T-helper 17 cell (primary cell): ENCODE results near the gene NRN1. TPM values are rescaled to one million over a fixed set of nuclear protein-coding genes. Genes with fewer than 3 reads are reported as not detected.
"Not testable (repeated sequence)": the region's sequence is repeated elsewhere in the genome, so short reads cannot be mapped to it uniquely, and the experiment has no call there.

Source experiments
- ATAC-seq: fragments of 150-1000 bp; cut with Tn5 transposase; 2 replicates; pipeline ENCODE4 v1.10.0; 2021; ENCODE audit warnings: mild to moderate bottlenecking, moderate library complexity
- DNase-seq, 3 donors: peaks; one replicate each; pipeline versions ENCODE4 v3.0.0 to v3.0.0-alpha.2; 2020 to 2021
- H3K9me3 ChIP-seq: one replicate; pipeline ENCODE4 v1.7.0; 2013; ENCODE audit warnings: low read length, mild to moderate bottlenecking; ENCODE audit not compliant: control insufficient read depth, poor library complexity, severe bottlenecking
- H3K27ac Mint-ChIP-seq: one replicate; pipeline ENCODE4 v1.8.0; 2022; ENCODE audit warnings: mild to moderate bottlenecking, moderate library complexity, mixed read lengths
- H3K27me3 Mint-ChIP-seq: one replicate; pipeline ENCODE4 v1.8.0; 2022; ENCODE audit warnings: mixed read lengths
- H3K36me3 Mint-ChIP-seq: one replicate; pipeline ENCODE4 v1.8.0; 2022; ENCODE audit warnings: low read depth, mixed read lengths
- H3K4me1 Mint-ChIP-seq: one replicate; pipeline ENCODE4 v1.8.0; 2022; ENCODE audit warnings: mild to moderate bottlenecking, mixed read lengths
- H3K4me3 Mint-ChIP-seq: one replicate; pipeline ENCODE4 v1.8.0; 2022; ENCODE audit warnings: mild to moderate bottlenecking, moderate library complexity, mixed read lengths
- total RNA-seq, 4 donors: library from RNA in 2 of 4; stranded (reverse) in 2 of 4; gene quantifications; one replicate each; pipeline ENCODE4 v1.2.3 and lab custom pipeline; 2022 to 2026

Gene NRN1, protein sequence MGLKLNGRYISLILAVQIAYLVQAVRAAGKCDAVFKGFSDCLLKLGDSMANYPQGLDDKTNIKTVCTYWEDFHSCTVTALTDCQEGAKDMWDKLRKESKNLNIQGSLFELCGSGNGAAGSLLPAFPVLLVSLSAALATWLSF
- total RNA-seq = under 1 TPM in 1 of 2 donors, not detected in 1; 0.31 TPM
- total RNA-seq (lab: John Stamatoyannopoulos, UW) = 0.12 to 0.23 reads per million in 2 donors

DNA sequence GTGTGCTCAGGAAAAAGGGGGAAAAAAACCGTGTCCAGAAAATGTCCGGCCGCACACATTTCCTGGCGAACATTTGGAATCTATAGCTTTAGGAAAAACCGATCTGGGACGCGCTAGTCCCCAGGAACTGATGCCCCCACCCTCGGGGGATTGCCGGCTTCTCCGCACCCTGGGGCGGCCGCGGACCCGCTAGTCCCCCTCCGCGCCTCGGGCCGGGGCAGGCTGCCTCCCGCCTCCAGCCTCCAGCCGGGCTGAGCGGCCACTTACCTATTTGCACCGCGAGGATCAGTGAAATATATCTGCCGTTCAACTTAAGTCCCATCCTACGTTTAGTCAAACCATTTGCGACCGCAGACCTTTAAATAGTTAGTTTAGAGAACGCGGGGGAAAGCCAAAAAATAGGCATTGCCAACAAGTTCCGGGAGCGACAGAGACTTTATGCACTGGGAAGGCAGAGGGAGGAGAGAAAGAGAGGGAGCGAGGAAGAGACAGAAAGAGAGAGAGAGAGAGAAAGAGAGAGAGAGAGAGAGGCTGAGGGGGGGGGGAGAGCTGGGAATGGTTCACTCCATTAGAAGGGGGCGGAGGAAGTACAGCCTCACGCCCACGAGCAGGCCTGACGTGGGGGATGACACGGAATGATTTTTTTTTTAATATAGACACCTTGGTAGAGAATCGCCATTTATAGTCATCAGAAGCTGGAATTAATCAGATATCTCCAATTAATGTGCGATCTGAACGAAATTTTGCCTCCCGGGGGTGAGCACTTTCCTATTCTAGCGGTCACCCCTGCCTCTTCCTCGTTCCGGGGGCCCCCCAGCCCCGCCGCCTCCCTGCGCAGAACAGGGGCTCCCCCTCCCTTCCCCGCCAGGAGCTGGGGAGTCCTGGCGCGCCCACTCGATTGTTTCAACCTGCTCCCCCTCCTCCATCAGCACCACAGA, at the start of gene NRN1:
TSS of gene NRN1 (minus strand) at position 498 of the 938 bp plus-strand sequence. CDS start at position 322, 176 bp downstream.
- no peak for DNase-seq
- peaks cover 18% of the 10 kb centered on the region for H3K9me3 ChIP-seq
- Mint-ChIP-seq H3K27me3 (peaks cover 69% of the 10 kb centered on the region), H3K27ac (peak within 1 kb of the TSS; percentile 81), H3K4me3 (peak within 1 kb of the TSS; percentile 87), H3K4me1 (peaks cover 31% of the 10 kb centered on the region), H3K36me3 (peaks cover 5% of the 10 kb centered on the region)
- no peak for ATAC-seq

DNA sequence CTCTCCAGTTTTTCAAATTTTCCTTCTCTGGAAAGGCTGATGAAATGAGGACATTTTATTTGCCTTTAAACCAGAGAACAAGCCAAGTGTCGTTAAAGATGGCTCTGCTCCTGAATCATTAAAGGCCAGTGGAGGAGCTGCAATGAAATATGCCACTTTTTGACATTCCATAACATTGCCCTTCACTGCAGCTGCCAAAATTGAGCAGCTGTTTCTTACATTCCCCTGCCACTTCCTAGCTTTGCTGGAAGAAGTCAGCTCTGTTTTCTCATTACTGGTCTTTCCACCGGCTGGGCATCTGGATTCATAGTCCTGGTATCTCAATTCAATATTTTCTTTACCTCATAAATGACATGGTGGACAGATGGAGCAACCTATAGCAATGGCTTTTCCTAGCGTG, 45.5 kb upstream of the NRN1 start:
- Mint-ChIP-seq H3K4me3 (no peak overlapping the region), H3K36me3 (peaks cover 3% of the 10 kb centered on the region), H3K27ac (no peak overlapping the region), H3K4me1 (no peaks in the 10 kb centered on the region), H3K27me3 (peaks cover 68% of the 10 kb centered on the region)
- ATAC-seq (no peak), DNase-seq (no peak)
- H3K9me3 ChIP-seq = no peaks in the 10 kb centered on the region

DNA sequence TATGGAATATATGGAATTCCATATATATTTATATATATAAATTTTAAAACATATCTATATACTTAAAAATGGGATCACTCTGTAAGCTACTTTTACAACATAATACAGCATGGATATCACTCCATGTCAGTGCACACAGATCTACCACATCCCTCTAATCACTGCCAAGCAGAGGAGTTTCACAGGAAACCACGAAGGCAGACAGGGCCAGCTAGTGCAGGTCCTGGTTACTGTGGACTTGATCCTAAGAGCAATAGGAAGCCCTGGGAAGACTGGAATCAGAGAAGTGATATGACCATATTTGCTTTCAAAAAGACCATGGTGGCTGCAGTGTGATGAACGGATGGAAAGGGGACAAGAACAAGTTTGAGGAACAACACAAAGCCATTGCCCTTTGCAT, 40.0 kb upstream of the NRN1 start:
- no peak overlapping the region for H3K27ac Mint-ChIP-seq
- H3K4me3 Mint-ChIP-seq = no peak overlapping the region
- DNase-seq (no peak), ATAC-seq (no peak)
- H3K4me1 Mint-ChIP-seq = no peaks in the 10 kb centered on the region
- peaks cover 32% of the 10 kb centered on the region for H3K27me3 Mint-ChIP-seq
- H3K36me3 Mint-ChIP-seq = no peaks in the 10 kb centered on the region
- H3K9me3 ChIP-seq = no peaks in the 10 kb centered on the region

DNA sequence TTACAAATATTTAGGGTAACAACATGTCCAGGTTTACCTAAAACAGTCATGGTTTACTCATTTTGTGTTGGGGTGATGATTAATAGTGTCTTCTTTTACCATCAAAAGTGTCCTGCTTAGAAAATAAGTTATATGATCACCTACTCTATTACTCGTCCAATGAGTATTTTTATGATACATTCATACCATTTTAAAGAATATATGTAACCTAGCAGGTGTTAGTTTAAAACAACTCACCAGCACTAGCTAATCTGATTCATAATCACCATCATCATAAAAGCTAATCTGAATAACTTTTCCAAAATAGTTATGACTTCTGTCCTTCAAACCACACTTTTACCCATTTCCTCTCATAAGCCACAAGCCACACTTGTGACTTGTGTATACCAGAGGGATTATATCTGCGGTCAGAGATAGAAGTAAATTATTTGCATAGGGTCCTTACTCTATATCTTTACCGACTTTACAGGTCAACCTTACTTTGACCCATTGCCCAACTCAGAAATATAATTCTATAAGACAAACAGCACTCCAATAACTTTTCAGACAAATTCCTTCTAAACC, 33.3 kb upstream of the NRN1 start:
- Mint-ChIP-seq H3K4me3 (no peak overlapping the region), H3K27ac (no peak overlapping the region), H3K27me3 (peaks cover 30% of the 10 kb centered on the region), H3K36me3 (no peaks in the 10 kb centered on the region), H3K4me1 (no peaks in the 10 kb centered on the region)
- ATAC-seq (no peak), DNase-seq (no peak)
- H3K9me3 ChIP-seq = no peaks in the 10 kb centered on the region

DNA sequence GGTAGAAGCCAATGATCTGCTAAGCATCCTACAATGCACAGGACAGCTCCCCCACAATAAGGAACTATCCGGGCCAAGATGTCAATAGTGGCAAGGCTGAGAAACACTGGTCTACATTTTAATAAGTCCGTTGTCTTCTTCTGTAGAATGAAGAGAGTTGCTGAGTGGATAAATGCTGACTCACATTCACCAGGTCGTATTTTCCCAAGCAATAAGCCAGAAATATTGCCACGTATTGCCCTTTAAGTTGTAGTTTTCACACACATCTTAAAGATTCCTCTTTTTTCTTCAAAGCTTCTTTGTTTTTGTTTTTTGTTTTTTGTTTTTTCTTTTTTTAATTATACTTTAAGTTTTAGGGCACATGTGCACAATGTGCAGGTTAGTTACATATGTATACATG, 30.5 kb upstream of the NRN1 start:
- Mint-ChIP-seq H3K36me3 (peaks cover under 1% of the 10 kb centered on the region), H3K4me1 (no peaks in the 10 kb centered on the region), H3K27ac (no peak overlapping the region), H3K4me3 (no peak overlapping the region), H3K27me3 (peaks cover 25% of the 10 kb centered on the region)
- no peaks in the 10 kb centered on the region for H3K9me3 ChIP-seq
- ATAC-seq (no peak), DNase-seq (no peak)

DNA sequence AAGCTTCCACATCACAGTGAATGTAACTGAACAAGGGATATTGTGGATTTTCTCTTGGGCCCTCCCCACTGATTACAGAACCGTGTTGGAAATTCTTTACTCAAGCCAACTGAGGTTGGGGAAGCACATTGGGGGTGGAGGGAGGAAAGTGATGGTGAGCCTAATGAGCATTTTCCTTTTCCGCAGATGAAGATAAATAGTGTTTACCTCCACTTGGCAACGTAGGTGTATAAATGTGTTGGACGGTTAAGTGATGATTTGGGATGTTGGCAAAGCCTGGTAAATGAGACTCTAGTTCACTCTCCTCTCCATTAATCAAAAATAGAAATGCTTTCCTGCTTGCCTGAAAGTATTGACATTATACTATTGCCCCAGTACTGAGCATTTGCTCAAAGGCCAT, 27.1 kb upstream of the NRN1 start:
- Mint-ChIP-seq H3K27ac (no peak overlapping the region), H3K27me3 (peaks cover 37% of the 10 kb centered on the region), H3K4me1 (no peaks in the 10 kb centered on the region), H3K4me3 (no peak overlapping the region), H3K36me3 (peaks cover 2% of the 10 kb centered on the region)
- DNase-seq = no peak
- H3K9me3 ChIP-seq = no peaks in the 10 kb centered on the region
- no peak for ATAC-seq

DNA sequence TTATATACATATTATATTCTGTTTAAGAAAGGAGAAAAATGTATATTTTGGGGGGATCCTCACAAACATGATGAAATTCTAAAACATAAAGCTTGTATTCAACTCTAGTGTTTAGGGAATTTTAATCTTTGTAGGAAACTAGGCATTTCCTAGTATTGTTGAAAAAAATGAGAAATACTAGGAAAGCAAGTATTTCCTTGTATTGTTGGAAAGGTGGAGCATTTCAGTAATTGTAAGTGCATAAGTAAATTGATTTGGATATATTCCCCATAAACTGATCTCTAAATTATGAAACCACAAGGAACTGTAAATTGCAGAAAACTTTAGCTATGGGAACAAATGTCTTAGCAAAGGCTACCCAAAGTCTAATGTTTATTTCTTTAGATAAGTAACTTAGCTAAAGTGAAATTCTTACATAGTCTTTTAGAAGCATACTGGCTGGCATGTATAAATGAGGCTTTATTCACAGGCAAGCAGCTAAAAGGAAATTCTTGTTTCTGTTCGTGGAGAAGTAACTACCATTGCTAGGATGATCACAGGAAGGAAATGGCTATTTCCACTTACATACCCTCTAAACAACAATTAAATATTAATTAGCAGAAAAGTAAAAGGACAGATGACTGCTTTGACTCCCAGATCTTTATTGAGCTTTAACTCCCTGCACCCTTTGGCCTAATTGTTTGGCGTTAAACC, 19.9 kb upstream of the NRN1 start:
- ATAC-seq = no peak

DNA sequence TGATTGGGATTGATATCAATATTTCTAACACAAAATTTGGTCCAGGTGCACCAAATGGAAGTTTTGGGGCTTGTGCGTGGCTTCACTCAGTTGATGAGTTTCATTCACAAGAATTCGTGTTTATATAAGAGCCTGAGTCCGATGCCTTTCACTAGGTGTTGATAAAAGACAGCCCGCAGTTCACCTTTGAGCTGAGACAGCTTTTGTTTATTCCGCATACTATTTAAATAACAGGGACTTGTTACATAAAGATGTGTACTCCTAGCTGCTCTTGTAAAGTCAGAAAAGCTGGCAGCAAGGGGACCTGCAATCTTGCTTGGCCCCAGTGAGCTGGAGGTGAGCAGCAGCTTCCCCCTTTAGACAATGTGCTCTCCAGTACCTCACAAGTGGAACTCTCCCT, 19.0 kb upstream of the NRN1 start:
- Mint-ChIP-seq H3K4me3 (no peak overlapping the region), H3K27ac (no peak overlapping the region), H3K27me3 (peaks cover 71% of the 10 kb centered on the region), H3K36me3 (peaks cover 6% of the 10 kb centered on the region), H3K4me1 (no peaks in the 10 kb centered on the region)
- DNase-seq = no peak
- ATAC-seq = no peak
- H3K9me3 ChIP-seq = no peaks in the 10 kb centered on the region

More for the DNA sequence above, 19.9 kb upstream of the NRN1 start:
- DNase-seq = no peak
- H3K9me3 ChIP-seq = no peaks in the 10 kb centered on the region
- Mint-ChIP-seq H3K36me3 (peaks cover 6% of the 10 kb centered on the region), H3K27me3 (peaks cover 71% of the 10 kb centered on the region), H3K4me3 (no peak overlapping the region), H3K4me1 (no peaks in the 10 kb centered on the region), H3K27ac (no peak overlapping the region)

DNA sequence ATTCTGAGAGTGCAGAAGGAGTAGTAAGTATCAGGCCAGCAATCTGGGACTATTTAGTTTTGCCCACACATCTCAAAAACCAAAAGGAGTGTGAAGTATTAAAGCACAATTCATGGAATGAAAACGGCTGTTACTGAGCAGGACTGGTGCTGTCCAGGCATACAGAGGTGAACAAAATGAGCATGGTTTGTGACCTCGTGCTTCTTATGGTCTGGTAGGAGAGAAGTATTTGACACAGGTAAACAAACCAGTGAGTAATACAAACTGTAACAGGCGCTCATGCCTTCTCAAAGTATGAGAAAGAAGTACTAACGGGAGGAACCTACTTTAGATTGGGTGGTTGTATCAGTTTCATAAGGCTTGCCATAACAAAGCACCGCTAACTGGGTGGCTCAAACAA, 17.5 kb upstream of the NRN1 start:
- no peak overlapping the region for H3K27ac Mint-ChIP-seq
- no peak for ATAC-seq
- H3K9me3 ChIP-seq = no peaks in the 10 kb centered on the region
- no peak for DNase-seq
- peaks cover 66% of the 10 kb centered on the region for H3K27me3 Mint-ChIP-seq
- H3K36me3 Mint-ChIP-seq = peaks cover 6% of the 10 kb centered on the region
- no peak overlapping the region for H3K4me3 Mint-ChIP-seq
- H3K4me1 Mint-ChIP-seq = no peaks in the 10 kb centered on the region

DNA sequence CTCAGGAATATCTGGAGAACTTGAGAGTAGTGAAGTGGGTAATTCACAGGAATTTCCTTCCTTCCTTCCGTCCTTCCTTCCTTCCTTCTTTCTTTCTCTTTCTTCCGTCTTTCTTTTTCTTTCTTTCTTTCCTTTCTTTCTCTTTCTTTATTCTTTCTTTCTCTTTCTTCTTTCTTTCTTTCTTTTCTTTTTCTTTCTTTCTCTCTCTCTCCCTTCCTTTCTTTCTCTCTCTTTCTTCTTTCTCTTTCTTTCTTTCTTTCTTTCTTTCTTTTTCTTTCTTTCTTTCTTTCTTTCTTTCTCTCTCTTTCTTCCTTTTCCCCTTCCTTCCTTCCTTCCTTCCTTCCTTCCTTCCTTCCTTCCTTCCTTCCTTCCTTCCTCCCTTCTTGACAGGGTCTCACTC, 16.1 kb upstream of the NRN1 start:
- H3K27ac Mint-ChIP-seq, ATAC-seq, H3K9me3 ChIP-seq, H3K4me3 Mint-ChIP-seq, DNase-seq, H3K4me1 Mint-ChIP-seq, H3K36me3 Mint-ChIP-seq: not testable (repeated sequence)
- H3K27me3 Mint-ChIP-seq = peaks cover 79% of the 10 kb centered on the region

DNA sequence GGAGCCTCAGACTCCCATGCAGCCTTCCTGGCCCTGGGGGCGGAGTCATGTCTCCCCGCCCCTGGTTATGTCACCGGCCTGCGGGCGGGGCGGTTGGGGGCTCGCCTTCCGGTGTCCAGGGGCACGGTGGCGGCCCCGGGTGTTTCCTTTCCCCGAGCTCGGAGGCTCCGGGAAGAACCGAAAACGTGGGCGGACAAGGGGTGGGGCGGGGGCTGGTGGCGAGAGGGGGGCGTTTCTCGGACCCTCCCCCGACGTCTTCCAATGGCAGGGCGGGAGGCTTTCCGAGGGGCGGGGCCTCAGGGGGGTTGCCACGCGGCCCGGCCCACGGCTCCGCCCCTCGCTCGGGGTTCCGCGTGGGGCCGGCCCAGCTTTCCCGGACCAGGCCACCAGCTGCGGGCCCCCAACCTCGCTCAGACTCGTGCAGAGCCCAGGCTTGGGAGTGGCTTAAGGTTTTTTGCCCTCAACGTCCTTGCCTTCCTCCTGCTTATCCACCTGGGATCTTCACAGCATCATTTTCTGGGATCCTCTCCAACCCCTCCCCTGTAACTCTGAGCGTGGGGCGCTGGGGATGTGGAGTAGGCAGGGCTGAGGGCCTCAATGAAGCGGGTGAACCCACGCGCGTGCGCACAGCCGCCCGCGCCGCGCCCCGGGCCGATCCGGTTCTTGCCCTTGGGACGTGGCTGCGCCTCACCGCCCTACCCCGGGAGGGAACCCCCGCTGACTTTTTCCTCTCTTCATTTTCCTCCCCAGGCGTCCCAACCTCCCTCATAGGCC, 2.1 kb upstream of the NRN1 start:
- peaks cover 2% of the 10 kb centered on the region for H3K36me3 Mint-ChIP-seq
- DNase-seq = no peak
- no peak overlapping the region for H3K27ac Mint-ChIP-seq
- peaks cover 23% of the 10 kb centered on the region for H3K4me1 Mint-ChIP-seq
- peak overlapping the region; percentile 87 for H3K4me3 Mint-ChIP-seq
- peaks cover 68% of the 10 kb centered on the region for H3K27me3 Mint-ChIP-seq
- ATAC-seq = peak; percentile 54
- peaks cover 16% of the 10 kb centered on the region for H3K9me3 ChIP-seq

DNA sequence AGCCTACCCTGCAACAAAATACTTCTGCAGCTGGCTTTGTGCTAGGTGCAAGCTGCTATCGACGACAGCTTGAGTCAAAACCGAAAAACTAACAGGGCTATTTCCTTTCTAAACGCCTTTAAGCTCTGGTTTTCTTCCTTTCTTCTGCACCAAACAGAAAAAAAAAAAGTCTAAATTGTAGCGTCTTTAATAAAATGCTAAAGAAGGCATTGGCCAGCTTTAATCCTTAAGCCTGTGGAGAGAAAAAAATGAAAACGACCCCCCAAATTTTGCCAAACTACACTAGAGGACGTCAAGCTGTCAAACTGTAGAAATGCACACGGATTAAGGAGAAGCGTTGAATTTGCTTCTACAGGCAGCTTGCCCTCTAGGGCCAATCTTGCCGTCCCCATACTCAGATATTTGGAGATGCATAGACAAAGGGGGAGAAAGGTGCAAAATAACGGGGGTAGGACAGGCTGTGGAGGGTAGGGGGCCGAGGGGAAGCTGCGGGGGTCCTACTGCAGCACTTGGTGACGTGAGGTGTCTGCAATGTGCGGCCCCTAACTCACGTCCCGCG, 1.4 kb upstream of the NRN1 start:
- DNase-seq (no peak), ATAC-seq (no peak)
- H3K27ac Mint-ChIP-seq = peak overlapping the region; percentile 81
- peaks cover 64% of the 10 kb centered on the region for H3K27me3 Mint-ChIP-seq
- peaks cover 26% of the 10 kb centered on the region for H3K4me1 Mint-ChIP-seq
- peaks cover 16% of the 10 kb centered on the region for H3K9me3 ChIP-seq
- peak overlapping the region; percentile 87 for H3K4me3 Mint-ChIP-seq
- peaks cover 2% of the 10 kb centered on the region for H3K36me3 Mint-ChIP-seq
